Ishikawa (cell line): ENCODE results near the gene NF1.

Source experiments
- EP300 ChIP-seq: IDR thresholded peaks from 2 replicates; pipeline ENCODE4 v1.6.1; 2012; ENCODE audit warnings: borderline replicate concordance
- TAF1 ChIP-seq: IDR thresholded peaks from 2 replicates; pipeline ENCODE4 v1.6.1; 2012; ENCODE audit warnings: low read depth, mild to moderate bottlenecking
- TF ChIP-seq, protein P1 (sequence below): IDR thresholded peaks from 2 replicates; pipeline ENCODE4 v1.6.1; 2012
- TF ChIP-seq, protein P2 (sequence below): IDR thresholded peaks from 2 replicates; pipeline ENCODE4 v1.6.1; 2012
- TF ChIP-seq, protein P3 (sequence below): IDR thresholded peaks from 2 replicates; pipeline ENCODE4 v1.6.1; 2012; ENCODE audit warnings: low read depth, mild to moderate bottlenecking

DNA sequence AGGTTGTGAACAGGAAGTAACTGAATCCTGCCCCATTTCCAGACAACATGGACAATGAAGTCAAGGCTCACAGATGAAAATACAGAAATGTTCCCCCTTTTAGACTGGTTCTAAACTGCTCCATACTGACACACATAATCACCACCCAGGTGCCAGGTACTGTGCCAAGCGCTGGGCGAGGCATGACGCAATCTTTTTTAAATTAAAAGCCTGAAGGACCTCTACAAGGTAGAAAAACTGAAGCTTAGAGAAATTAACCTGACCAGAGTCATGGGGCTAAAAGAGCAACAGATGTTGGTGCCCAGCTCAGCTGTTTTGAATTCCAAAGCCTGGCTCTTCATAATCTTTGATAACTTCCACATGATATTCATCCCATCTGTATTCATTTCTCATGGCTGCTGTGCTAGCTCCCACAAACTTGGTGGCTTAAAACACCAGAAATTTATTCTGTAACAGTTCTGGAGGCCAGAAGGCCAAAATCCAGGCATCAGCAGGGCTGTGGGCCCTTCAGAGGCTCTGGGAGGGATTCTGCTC is 291.8 kb downstream of the NF1 start:
- TF ChIP-seq, protein P1, sequence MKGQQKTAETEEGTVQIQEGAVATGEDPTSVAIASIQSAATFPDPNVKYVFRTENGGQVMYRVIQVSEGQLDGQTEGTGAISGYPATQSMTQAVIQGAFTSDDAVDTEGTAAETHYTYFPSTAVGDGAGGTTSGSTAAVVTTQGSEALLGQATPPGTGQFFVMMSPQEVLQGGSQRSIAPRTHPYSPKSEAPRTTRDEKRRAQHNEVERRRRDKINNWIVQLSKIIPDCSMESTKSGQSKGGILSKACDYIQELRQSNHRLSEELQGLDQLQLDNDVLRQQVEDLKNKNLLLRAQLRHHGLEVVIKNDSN, result no peak
- TF ChIP-seq, protein P2, sequence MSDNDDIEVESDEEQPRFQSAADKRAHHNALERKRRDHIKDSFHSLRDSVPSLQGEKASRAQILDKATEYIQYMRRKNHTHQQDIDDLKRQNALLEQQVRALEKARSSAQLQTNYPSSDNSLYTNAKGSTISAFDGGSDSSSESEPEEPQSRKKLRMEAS, result no peak
- no peak for TF ChIP-seq TAF1
- TF ChIP-seq, protein P3, sequence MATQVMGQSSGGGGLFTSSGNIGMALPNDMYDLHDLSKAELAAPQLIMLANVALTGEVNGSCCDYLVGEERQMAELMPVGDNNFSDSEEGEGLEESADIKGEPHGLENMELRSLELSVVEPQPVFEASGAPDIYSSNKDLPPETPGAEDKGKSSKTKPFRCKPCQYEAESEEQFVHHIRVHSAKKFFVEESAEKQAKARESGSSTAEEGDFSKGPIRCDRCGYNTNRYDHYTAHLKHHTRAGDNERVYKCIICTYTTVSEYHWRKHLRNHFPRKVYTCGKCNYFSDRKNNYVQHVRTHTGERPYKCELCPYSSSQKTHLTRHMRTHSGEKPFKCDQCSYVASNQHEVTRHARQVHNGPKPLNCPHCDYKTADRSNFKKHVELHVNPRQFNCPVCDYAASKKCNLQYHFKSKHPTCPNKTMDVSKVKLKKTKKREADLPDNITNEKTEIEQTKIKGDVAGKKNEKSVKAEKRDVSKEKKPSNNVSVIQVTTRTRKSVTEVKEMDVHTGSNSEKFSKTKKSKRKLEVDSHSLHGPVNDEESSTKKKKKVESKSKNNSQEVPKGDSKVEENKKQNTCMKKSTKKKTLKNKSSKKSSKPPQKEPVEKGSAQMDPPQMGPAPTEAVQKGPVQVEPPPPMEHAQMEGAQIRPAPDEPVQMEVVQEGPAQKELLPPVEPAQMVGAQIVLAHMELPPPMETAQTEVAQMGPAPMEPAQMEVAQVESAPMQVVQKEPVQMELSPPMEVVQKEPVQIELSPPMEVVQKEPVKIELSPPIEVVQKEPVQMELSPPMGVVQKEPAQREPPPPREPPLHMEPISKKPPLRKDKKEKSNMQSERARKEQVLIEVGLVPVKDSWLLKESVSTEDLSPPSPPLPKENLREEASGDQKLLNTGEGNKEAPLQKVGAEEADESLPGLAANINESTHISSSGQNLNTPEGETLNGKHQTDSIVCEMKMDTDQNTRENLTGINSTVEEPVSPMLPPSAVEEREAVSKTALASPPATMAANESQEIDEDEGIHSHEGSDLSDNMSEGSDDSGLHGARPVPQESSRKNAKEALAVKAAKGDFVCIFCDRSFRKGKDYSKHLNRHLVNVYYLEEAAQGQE, result no peak
- TF ChIP-seq EP300, result no peak
